OCI-LY1 (cell line): ENCODE data around the gene RPH3AL.

Source experiments
- H2AFZ ChIP-seq: fragments of 200-600 bp; sonication (generic), shearing (Covaris generic); 2 replicates; pipeline ENCODE4 v1.6.0; 2014; ENCODE audit warnings: antibody characterized with exemption, mild to moderate bottlenecking, low read length
- H3F3A ChIP-seq: fragments of 200-600 bp; sonication (generic), shearing (Covaris generic); 2 replicates; pipeline ENCODE4 v1.6.0; 2014; ENCODE audit warnings: mild to moderate bottlenecking, antibody characterized with exemption, low read length, moderate library complexity; ENCODE audit not compliant: insufficient read depth
- H3K27ac ChIP-seq: fragments of 200-600 bp; sonication (generic); 2 replicates; pipeline ENCODE4 v1.5.1; 2014; ENCODE audit warnings: low read length, mixed run types, mild to moderate bottlenecking, low read depth; ENCODE audit not compliant: poor library complexity, severe bottlenecking
- H3K27me3 ChIP-seq: fragments of 200-600 bp; sonication (generic); 2 replicates; pipeline ENCODE4 v1.6.0; 2014; ENCODE audit warnings: antibody characterized with exemption, mild to moderate bottlenecking, low read length, moderate library complexity; ENCODE audit not compliant: insufficient read depth
- H3K36me3 ChIP-seq: fragments of 200-600 bp; sonication (generic); 2 replicates; pipeline ENCODE4 v1.6.1; 2014; ENCODE audit warnings: mild to moderate bottlenecking, antibody characterized with exemption, low read length, moderate library complexity, mixed read lengths; ENCODE audit not compliant: insufficient read depth
- H3K4me1 ChIP-seq: fragments of 200-600 bp; sonication (generic); 2 replicates; pipeline ENCODE4 v1.5.1; 2014; ENCODE audit warnings: mild to moderate bottlenecking, low read length, moderate library complexity; ENCODE audit not compliant: insufficient read depth, severe bottlenecking
- H3K4me2 ChIP-seq: fragments of 200-600 bp; sonication (generic), shearing (Covaris generic); 2 replicates; pipeline ENCODE4 v1.6.1; 2014; ENCODE audit warnings: low read length
- H3K4me3 ChIP-seq: fragments of 200-600 bp; sonication (generic); 2 replicates; pipeline ENCODE4 v1.5.1; 2014; ENCODE audit warnings: low read length, low read depth, mild to moderate bottlenecking, mixed read lengths; ENCODE audit not compliant: poor library complexity, severe bottlenecking
- H3K79me2 ChIP-seq: fragments of 200-600 bp; shearing (Covaris generic); 2 replicates; pipeline ENCODE4 v1.6.1; 2016; ENCODE audit warnings: mixed run types, low read length, mixed read lengths; ENCODE audit not compliant: insufficient read depth
- H3K9ac ChIP-seq: fragments of 200-600 bp; sonication (generic), shearing (Covaris generic); 2 replicates; pipeline ENCODE4 v1.6.1; 2014; ENCODE audit warnings: mild to moderate bottlenecking, low read length, mixed read lengths
- H3K9me2 ChIP-seq: fragments of 200-600 bp; sonication (generic), shearing (Covaris generic); 2 replicates; pipeline ENCODE4 v1.6.1; 2014; ENCODE audit warnings: low read depth, mild to moderate bottlenecking, low read length, mixed read lengths
- H3K9me3 ChIP-seq: fragments of 200-600 bp; shearing (Covaris generic); 2 replicates; pipeline ENCODE4 v1.6.1; 2014; ENCODE audit warnings: low read length, mixed read lengths
- H4K20me1 ChIP-seq: fragments of 200-600 bp; sonication (generic), shearing (Covaris generic); 2 replicates; pipeline ENCODE4 v1.6.0; 2016; ENCODE audit warnings: mild to moderate bottlenecking, low read length; ENCODE audit not compliant: insufficient read depth
- EZH2 ChIP-seq: fragments of 200-600 bp; sonication (generic), shearing (Covaris generic); IDR thresholded peaks from 2 replicates; pipeline ENCODE4 v1.8.0; 2017; ENCODE audit warnings: borderline replicate concordance, mixed run types, mild to moderate bottlenecking, antibody characterized with exemption, low read length, moderate library complexity, mixed read lengths
- TF ChIP-seq, protein P1 (sequence below): fragments of 200-600 bp; sonication (generic), shearing (Covaris generic); IDR thresholded peaks from 2 replicates; pipeline ENCODE4 v1.5.1; 2017; ENCODE audit warnings: mild to moderate bottlenecking, antibody characterized with exemption, low read length, moderate library complexity, mixed read lengths

The RPH3AL gene

DNA sequence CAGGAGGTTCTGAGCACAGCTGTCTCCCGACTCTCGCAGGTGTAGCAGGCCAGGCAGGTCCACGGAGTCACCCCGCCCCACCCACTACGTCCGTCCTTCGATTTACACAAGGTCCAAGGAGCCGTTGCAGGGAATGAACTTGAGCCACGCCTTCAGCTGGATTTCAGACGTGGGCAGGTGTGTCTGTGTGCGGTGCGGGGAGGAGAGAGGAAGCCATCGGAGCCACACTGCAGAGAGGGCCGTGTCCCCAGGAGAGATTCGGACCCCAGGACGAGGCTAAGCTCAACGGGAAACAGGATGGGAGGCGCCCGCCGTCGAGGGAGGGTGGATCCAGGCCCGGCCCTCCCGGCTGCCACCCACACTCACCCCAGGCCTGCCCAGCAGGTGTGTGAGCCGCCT, 50.3 kb downstream of the RPH3AL start:
- Histone ChIP-seq H4K20me1 (no peaks in the 10 kb centered on the region), H3K27ac (no peak overlapping the region), H2AFZ (no peak overlapping the region), H3K36me3 (no peaks in the 10 kb centered on the region), H3K9me2 (no peaks in the 10 kb centered on the region), H3K4me2 (no peak overlapping the region), H3K9ac (no peak overlapping the region), H3K4me1 (no peaks in the 10 kb centered on the region), H3F3A (no peaks in the 10 kb centered on the region), H3K9me3 (no peaks in the 10 kb centered on the region), H3K79me2 (no peaks in the 10 kb centered on the region), H3K4me3 (no peak overlapping the region), H3K27me3 (peaks cover 8% of the 10 kb centered on the region; the same call in 1 of the 2 replicates)
- TF ChIP-seq EZH2, result no peak
- TF ChIP-seq, protein P1, sequence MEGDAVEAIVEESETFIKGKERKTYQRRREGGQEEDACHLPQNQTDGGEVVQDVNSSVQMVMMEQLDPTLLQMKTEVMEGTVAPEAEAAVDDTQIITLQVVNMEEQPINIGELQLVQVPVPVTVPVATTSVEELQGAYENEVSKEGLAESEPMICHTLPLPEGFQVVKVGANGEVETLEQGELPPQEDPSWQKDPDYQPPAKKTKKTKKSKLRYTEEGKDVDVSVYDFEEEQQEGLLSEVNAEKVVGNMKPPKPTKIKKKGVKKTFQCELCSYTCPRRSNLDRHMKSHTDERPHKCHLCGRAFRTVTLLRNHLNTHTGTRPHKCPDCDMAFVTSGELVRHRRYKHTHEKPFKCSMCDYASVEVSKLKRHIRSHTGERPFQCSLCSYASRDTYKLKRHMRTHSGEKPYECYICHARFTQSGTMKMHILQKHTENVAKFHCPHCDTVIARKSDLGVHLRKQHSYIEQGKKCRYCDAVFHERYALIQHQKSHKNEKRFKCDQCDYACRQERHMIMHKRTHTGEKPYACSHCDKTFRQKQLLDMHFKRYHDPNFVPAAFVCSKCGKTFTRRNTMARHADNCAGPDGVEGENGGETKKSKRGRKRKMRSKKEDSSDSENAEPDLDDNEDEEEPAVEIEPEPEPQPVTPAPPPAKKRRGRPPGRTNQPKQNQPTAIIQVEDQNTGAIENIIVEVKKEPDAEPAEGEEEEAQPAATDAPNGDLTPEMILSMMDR, result no peak

DNA sequence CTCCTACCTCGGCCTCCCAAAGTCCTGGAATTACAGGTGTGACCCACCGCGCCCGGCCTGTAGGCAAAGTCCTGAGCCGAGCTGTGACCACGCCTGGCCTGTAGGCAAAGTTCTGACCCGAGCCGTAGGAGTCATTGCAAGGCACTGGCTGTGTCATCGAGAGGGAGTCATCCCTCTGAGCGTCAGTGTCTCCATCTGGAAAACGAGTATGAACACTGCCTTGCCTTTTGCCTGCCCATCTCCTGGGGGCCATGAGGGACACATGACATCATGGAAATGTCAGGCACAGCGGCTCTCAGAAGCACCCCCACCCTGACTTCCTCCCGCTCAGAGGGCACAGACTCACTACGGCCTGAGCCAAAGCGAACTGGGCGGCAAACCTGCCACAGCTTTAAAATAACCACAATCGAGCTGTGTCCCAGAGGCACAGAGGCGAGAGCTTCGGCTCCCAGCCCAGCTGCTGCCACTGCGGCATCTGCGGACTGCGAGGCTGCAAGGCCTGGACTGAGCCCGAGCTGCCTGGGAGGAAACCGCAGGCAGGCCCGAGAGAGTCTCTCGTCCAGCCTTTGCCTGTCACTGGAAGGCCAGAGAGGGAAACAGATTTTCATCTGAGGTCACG, 50.8 kb downstream of the RPH3AL start:
- Histone ChIP-seq H3K4me3 (no peak overlapping the region), H3F3A (no peaks in the 10 kb centered on the region), H3K4me1 (no peaks in the 10 kb centered on the region), H3K4me2 (no peak overlapping the region), H3K27ac (no peak overlapping the region), H3K9me2 (no peaks in the 10 kb centered on the region), H3K79me2 (no peaks in the 10 kb centered on the region), H3K9me3 (no peaks in the 10 kb centered on the region), H3K27me3 (peaks cover 8% of the 10 kb centered on the region; the same call in 1 of the 2 replicates), H3K36me3 (no peaks in the 10 kb centered on the region), H2AFZ (no peak overlapping the region), H3K9ac (no peak overlapping the region), H4K20me1 (no peaks in the 10 kb centered on the region)
- TF ChIP-seq, protein P1, result no peak
- no peak for TF ChIP-seq EZH2

DNA sequence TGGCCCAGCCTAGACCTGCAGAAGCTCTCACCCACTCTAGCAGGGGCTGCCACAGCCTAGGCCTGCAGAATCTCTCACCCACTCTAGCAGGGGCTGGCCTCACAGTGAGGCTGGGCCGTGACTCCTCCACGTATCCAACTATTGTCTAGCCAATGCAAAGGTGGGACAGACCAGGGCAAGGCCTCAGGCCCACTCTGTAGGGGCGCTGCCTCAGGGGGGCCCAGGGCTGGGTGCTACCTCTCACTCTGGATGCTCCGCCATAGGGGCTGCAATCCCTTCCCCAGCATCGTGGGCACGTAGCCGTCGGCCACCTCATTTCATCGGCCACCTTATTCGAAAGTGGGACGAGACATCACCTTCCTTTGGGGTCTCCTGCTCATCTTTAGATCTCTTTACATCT, 51.7 kb downstream of the RPH3AL start:
- H3K9ac ChIP-seq, result no peak overlapping the region
- TF ChIP-seq EZH2, result no peak
- H3K36me3 ChIP-seq, result no peaks in the 10 kb centered on the region
- no peaks in the 10 kb centered on the region for H3F3A ChIP-seq
- no peak overlapping the region for H3K27ac ChIP-seq
- H2AFZ ChIP-seq, result no peak overlapping the region
- H3K4me1 ChIP-seq, result no peaks in the 10 kb centered on the region
- no peaks in the 10 kb centered on the region for H3K9me3 ChIP-seq
- no peaks in the 10 kb centered on the region for H3K79me2 ChIP-seq
- no peak overlapping the region for H3K4me2 ChIP-seq
- H4K20me1 ChIP-seq, result no peaks in the 10 kb centered on the region
- peaks cover 8% of the 10 kb centered on the region; the same call in 1 of the 2 replicates for H3K27me3 ChIP-seq
- no peaks in the 10 kb centered on the region for H3K9me2 ChIP-seq
- no peak overlapping the region for H3K4me3 ChIP-seq

DNA sequence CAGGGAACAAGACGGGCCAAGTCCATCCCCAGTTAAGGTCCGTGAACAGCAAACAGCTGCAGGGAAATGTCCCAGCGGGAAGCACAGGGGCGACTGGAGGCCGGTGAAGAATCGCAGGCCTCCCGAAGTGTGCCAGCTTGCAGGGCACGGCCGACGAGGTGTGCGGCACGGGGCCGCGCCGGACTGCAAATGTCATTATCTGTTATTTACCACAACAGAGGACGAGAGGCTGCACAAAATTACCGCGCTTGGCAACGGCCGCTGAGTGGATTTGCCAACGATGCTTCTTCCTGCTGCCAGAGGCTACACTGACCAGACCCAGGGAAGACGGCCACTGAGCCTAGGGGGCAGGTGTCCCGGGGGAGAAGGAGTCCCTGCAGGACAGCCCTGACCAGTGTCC, 53.1 kb downstream of the RPH3AL start:
- no peak overlapping the region for H3K9ac ChIP-seq
- no peak overlapping the region for H2AFZ ChIP-seq
- TF ChIP-seq, protein P1, result no peak
- no peak for TF ChIP-seq EZH2
- no peaks in the 10 kb centered on the region for H3K9me3 ChIP-seq
- H3K27ac ChIP-seq, result no peak overlapping the region
- H4K20me1 ChIP-seq, result no peaks in the 10 kb centered on the region
- no peaks in the 10 kb centered on the region for H3F3A ChIP-seq
- H3K4me3 ChIP-seq, result no peak overlapping the region
- H3K36me3 ChIP-seq, result no peaks in the 10 kb centered on the region
- no peaks in the 10 kb centered on the region for H3K4me1 ChIP-seq
- no peak overlapping the region for H3K4me2 ChIP-seq
- H3K27me3 ChIP-seq, result peaks cover 8% of the 10 kb centered on the region; the same call in 1 of the 2 replicates
- H3K9me2 ChIP-seq, result no peaks in the 10 kb centered on the region
- H3K79me2 ChIP-seq, result no peaks in the 10 kb centered on the region
